Inferior parietal cortex (tissue), 1 donor: ENCODE data around the gene CCL26.
A peak's percentile ranks its signal among the peaks of the same experiment; 100 is the strongest.
"Not testable (repeated sequence)": the region's sequence is repeated elsewhere in the genome, so short reads cannot be mapped to it uniquely, and the experiment has no call there.

Experiments used
- DNase-seq: peaks from one replicate; pipeline ENCODE4 v3.0.0-alpha.2; 2016; ENCODE audit errors: extremely low spot score

Gene CCL26

DNA sequence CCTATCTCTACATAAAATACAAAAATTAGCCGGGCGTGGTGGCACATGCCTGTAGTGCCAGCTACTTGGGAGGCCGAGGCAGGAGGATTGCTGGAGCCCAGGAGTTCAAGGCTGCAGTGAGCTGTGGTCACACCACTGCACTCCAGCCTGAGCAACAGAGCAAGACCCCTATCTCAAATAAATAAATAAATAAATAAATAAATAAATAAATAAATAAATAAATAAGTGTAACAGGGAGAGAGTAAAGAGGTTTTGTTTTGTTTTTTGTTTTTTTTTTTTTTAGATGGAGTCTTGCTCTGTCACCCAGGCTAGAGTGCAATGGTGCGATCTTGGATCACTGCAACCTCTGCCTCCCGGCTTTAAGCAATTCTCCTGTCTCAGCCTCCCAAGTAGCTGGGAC is 20.6 kb upstream of the CCL26 start:
- DNase-seq: not testable (repeated sequence)

DNA sequence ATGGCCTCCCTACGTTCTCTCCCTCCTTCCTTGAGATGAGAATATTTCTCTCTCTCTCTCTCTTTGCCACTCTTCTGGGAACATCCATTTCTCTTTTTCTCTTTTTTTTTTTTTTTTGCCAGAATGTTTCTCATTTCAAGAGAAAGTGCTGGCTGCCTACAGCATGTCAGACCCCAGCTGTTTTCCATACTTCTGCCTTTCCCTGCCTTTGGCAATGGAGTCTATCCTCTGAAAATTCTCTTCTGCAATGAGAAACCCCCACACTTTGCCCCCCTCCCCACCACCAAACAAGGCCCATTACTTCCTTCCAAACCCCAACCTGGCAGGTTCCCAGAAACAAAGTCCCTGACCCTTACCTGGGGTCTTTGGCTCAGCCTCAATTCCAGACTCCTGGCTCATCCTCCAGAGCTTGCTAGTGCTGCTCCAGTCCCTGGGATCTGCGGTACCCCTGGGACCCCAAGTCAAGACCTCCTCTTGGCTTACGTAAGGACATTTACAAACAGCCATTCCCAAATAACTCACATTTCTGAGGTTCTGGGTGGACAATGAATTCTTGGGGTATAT is 17.4 kb upstream of the CCL26 start:
- no peak for DNase-seq

DNA sequence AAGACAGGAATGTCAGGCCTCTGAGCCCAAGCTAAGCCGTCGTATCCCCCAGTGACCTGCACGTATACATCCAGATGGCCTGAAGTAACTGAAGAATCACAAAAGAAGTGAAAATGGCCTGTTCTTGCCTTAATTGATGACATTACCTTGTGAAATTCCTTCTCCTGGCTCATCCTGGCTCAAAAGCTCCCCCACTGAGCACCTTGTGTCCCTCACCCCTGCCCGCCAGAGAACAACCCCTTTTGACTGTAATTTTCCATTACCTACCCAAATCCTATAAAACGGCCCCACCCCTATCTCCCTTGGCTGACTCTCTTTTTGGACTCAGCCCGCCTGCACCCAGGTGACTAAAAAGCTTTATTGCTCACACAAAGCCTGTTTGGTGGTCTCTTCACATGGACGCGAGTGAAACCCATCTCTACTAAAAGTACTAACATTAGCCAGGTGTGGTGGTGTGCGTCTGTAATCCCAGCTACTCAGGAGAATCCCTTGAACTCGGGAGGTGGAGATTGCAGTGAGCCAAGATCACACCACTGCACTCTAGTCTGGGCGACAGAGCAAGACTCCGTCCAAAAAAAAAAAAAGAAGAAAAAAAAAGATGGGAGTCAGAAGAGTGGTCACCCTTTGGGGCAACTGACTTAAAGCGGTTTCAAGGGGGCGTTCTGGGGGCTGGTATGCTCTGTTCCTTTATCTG is 16.3 kb upstream of the CCL26 start:
- DNase-seq: not testable (repeated sequence)

GRCh38 chr7:75783058-75783457 is 11.0 kb upstream of the CCL26 start:
- not testable (repeated sequence) for DNase-seq

DNA sequence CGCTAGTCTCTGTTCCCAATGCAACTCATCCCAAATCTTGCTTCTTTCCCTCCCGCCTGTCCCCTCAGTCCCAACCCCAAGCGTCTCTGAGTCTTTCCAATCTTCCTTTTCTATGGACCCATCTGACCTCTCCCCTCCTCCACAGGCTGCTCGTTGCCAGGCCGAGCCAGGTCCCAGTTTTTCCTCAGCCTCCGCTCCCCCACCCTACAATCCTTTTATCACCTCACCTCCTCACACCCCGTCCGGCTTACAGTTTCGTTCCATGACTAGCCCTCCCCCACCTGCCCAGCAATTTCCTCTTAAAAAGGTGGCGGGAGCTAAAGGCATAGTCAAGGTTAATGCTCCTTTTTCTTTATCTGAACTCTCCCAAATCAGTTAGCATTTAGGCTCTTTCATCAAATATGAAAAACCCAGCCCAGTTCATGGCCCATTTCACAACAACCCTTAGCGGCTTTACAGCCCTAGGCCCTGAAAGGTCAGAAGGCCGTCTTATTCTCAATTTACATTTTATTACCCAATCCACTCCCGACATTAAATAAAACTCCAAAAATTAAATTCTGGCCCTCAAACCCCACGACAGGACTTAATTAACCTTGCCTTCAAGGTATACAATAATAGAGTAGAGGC is 8.7 kb upstream of the CCL26 start:
- not testable (repeated sequence) for DNase-seq

- DNase-seq: not testable (repeated sequence)
Observed at GRCh38 chr7:75779516-75779915, 7.5 kb upstream of the CCL26 start.

- DNase-seq: not testable (repeated sequence)
Observed at GRCh38 chr7:75779035-75779434, 7.0 kb upstream of the CCL26 start.

GRCh38 chr7:75776295-75776971 is 4.4 kb upstream of the CCL26 start:
- DNase-seq: peak; percentile 10

- DNase-seq: not testable (repeated sequence)
Observed at GRCh38 chr7:75773958-75774357, 1.9 kb upstream of the CCL26 start.

DNA sequence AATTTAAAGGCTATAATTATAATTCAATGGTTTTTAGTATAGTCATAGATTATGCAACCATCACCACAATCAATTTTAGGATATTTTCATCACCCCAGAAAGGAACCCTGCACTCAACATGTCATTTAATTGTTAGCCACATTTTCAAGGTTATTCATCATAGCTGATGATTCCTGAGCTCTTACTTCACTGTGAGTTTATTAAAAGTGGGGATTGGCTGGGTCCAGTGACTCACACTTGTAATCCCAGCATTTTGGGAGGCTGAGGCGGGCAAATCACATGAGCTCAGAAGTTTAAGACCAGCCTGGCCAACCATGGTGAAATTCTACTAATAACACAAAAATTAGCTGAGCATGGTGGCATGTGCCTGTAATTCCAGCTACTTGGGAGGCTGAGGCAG is 787 bp downstream of the CCL26 start:
- DNase-seq: no peak

- peak; percentile 80 for DNase-seq
Observed at GRCh38 chr7:75762350-75762917, 9.6 kb downstream of the CCL26 start.

DNA sequence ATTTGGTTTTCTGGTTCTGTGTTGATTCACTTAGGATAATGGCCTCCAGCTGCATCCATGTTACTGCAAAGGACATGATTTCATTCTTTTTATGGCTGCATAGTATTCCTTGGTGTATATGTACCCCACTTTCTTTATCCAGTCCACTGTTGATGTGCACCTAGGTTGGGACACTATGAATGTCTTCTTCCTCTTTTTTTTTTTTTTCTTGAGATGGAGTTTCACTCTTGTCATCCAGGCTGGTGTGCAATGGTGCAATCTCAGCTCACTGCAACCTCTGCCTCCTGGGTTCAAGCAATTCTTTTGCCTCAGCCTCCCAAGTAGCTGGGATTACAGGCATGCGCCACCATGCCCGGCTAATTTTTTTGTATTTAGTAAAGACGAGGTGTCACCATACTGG is 10.2 kb downstream of the CCL26 start:
- DNase-seq: not testable (repeated sequence)

DNA sequence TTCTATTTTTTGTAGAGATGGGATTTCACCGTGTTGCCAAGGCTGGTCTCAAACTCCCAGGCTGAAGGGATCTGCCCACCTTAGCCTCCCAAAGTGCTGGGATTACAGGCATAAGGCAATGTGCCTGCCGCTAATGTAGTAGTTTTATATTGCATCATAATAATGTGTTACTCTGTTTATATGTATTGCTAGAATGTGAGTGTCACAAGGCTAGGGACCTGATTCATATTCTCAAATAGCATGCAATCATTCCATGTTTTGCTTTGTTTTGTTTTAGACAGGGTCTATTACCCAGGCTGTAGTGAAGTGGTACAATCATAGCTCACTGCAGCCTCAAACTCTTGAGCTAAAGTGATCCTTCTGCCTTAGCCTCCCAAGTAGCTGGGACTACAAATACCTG is 13.5 kb downstream of the CCL26 start:
- DNase-seq: no peak

GRCh38 chr7:75757860-75758259 is 14.2 kb downstream of the CCL26 start:
- DNase-seq: no peak

DNA sequence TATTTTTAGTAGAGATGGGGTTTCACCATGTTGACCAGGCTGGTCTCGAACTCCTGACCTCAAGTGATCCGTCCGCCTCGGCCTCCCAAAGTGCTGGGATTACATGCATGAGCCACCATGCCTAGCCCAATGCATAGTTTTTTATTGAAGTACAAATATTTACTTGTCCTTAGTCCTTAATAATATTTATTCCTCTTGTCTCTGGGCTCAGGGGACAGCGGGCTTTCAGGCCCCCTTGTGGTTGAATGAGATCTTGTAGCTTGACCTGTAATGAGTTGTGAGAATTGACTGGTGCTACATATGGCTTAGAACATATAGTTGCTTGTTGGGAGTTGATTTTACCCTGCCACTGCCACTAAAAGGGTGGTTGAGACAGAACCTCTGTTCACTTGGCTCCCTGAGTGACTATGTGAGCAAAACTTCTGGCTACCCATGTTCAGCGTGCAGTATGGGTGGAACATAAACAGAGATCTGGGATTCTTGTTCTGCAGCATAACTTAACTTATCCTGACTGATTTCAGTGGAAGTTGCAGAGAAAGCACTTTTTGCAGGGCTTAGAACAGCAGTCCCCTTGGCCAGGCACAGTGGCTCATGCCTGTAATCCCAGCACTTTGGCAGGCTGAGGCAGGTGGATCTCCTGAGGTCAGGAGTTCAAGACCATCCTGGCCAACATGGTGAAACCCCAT is 14.9 kb downstream of the CCL26 start:
- DNase-seq: no peak

DNA sequence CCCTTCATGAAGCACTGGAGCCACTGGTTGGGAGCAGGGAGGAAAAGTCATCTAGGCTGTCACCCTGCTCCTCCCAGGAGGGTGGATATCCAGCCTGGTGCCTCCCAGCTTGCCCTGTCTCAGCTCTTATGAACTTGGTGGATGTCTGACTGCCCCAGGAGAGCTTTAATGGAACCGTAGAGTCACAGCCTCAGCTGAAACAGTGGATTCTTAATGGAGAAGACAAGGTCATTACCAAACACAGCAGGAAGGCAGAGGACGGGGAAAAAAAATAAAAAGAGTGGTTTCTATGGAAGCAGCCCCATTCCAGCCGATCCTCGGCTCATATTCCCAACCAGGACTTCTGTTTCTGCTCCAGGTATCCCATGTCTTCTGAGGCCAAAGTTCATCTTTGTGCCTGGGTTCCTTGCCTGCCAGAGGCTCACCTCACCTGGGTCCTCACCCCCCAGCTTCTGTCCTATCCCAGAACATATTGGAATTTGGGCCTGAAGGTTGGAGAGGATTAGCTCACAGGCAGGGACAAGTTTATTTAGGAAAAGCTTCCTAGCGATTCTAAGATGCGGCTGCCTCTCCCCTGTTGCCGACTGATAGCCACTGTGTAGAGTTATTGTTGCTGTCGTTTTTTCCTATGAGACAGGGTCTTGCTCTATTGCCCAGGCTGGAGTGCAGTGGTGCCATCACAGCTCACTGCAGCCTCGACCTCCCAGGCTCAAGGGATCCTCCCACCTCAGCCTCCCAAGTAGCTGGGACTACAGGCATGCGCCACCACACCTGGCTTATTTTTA is 15.6 kb downstream of the CCL26 start:
- no peak for DNase-seq

- DNase-seq: no peak
Observed at GRCh38 chr7:75743455-75743859, 28.6 kb downstream of the CCL26 start.

DNA sequence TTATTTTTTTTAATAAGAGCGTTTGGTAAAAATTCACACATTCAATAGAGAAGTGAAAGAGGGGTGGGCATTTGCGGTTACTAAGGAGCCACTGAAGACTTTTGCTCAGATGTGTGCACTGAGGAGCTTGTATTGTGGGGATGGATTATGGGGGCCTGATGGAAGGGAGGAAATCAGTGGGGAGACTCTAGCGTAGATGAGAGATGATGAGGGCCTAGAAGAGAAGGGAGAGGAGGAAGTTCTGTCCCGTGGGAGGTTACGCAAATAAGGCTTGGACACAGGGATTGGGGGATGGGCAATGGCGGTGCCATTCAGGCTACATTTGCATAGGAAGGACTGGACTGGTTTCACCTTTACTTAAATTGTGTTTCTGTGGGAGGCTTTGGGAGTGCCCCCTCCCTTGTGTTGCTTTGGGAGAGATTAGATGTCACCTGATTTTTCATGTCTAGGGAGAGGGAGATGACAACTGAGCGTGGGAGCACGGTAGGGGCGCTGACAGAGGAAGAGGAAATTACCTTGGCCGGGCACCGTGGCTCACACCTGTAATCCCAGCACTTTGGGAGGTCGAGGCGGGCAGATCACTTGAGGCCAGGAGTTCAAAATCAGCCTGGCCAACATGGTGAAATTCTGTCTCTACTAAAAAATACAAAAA is 31.0 kb downstream of the CCL26 start:
- DNase-seq: no peak

GRCh38 chr7:75739796-75740672 is 32.0 kb downstream of the CCL26 start:
- peak; percentile 33 for DNase-seq
